ENCODE measurements around the gene DGCR2.

DNA sequence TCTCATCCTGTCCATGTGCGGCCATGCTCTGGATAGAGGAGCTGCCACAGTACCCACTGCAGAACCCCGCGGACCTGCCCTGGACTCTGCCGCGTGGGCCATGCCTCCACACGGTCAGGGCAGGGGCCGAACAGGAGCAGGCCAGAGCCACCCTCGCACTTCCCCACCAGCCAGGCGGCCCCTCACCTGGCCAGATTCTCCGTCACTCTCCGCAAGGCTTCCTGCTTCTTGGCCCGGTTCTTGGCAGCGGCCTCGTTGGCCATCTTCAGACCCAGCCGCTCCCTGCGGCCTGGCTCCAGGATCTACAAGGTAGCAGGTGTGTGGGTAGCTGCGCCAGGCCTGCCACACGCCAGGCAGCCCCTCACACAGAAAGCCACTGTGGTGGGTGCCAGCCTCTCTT lies 12.7 kb upstream of the DGCR2 start:
- TF ChIP-seq CTCF (conservative IDR thresholded peaks at IDR 0.05; ENCODE audit: low read depth, low read length) (no peak), SMC3 (IDR thresholded peaks at IDR 0.05; ENCODE audit: low read depth, low read length) (no peak), RAD21 (IDR thresholded peaks at IDR 0.05; ENCODE audit: low read length) (no peak), RFX5 (IDR thresholded peaks at IDR 0.05; ENCODE audit: low read depth, low read length) (no peak), POLR2A (IDR thresholded peaks at IDR 0.05; ENCODE audit: low read depth, low read length) (no peak), MXI1 (IDR thresholded peaks at IDR 0.05; ENCODE audit: borderline replicate concordance, low read depth, low read length) (no peak)
- TF ChIP-seq, protein P1, sequence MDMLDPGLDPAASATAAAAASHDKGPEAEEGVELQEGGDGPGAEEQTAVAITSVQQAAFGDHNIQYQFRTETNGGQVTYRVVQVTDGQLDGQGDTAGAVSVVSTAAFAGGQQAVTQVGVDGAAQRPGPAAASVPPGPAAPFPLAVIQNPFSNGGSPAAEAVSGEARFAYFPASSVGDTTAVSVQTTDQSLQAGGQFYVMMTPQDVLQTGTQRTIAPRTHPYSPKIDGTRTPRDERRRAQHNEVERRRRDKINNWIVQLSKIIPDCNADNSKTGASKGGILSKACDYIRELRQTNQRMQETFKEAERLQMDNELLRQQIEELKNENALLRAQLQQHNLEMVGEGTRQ (IDR thresholded peaks at IDR 0.05; ENCODE audit: low read depth, low read length): no peak

All from IMR-90 (cell line).